Skin of body (tissue), 2 donors: ENCODE measurements around the gene MSANTD7. TPM values are rescaled to one million over a fixed set of nuclear protein-coding genes. Genes with fewer than 3 reads are reported as not detected.
"Not testable (repeated sequence)": the region's sequence is repeated elsewhere in the genome, so short reads cannot be mapped to it uniquely, and the experiment has no call there.

ENCODE experiments used
- DNase-seq: peaks from one replicate; lab custom pipeline; 2025; lab: John Stamatoyannopoulos, UW
- total RNA-seq: library from RNA; depleted of rRNA; stranded (reverse); fragments of >200 nt; gene quantifications from one replicate; pipeline ENCODE4 v1.2.3, GENCODE V29; 2014

Gene MSANTD7
- total RNA-seq, 1 donor from 2014 or later, result 15.4 TPM

- peak; percentile 62 for DNase-seq
These were observed 926 bp upstream of the MSANTD7 start for GRCh38 chr10:14837003-14837756.

DNA sequence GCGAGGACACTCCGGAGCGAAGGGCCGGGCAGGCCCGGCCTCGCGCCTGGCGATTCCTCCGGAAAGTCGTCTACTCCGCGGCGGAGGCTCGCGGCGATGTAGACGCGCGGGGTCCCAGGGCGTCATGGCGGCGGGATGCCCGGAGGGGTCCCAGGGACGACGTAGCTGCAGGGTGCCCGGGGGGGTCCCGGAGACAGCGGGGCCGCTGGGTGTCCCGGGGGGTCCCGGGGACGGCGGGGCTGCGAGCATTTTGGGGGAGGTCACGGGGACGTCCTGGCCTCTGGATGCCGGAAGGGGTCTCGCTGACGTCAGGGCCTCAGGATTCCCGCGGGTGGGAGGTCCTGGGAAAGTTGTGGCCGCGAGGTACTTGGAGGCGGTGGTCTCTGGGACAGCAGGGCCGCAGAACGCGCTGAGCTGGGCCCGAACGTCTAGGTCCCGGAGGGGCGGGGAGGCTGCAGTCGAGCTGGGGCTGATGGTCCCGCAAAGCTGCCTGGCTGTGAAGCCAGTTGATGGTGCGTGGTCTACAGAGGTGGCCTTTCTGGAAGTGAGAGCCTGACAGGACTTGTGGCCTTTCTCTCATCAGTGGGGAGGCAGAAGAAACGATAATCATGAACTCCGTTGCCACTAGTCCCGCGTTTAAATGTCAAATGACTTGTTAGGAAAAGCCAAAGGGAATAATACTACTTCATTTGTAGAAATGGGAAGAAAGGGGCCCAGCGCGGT is 637 bp downstream of the MSANTD7 start:
- DNase-seq, result peak; percentile 35

DNA sequence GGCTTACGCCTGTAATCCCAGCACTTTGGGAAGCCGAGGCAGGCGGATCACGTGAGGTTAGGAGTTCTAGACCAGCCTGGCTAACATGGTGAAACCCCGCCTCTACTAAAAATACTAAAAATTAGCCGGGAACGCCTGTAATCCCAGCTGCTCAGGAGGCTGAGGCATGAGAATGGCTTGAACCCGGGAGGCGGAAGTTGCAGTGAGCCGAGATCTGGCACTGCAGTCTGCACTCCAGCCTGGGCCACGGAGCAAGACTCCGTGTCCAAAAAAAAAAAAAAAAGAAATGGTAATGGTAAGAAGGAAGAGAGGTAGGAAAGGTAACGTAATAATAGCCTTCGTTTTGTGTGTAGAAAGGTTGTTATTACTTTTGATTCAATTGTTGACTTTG is 1.2 kb downstream of the MSANTD7 start:
- no peak for DNase-seq

- DNase-seq, result no peak
These were observed 2.1 kb downstream of the MSANTD7 start for GRCh38 chr10:14840178-14840577.

- no peak for DNase-seq
These were observed 5.4 kb downstream of the MSANTD7 start for GRCh38 chr10:14843327-14843988.

GRCh38 chr10:14844948-14845347 is 6.8 kb downstream of the MSANTD7 start:
- DNase-seq, result no peak

DNA sequence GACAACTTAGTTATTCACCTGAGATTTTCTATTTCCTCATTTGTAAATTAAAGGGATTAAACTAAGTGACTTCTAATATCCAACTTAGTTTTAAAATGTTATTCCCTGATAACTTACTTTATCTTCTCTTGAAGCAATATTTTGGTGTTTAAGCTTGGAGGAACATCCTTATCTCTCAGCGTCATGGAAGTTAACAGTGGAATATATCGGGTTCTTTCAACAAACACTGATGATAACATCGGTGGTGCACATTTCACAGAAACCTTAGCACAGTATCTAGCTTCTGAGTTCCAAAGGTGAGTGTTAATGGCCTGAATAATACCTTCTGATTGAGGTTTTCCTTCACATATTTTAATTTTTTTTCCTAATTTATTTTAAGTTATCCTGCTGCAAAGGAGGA is 14.1 kb downstream of the MSANTD7 start:
- DNase-seq, result no peak

- DNase-seq, result no peak
These were observed 17.3 kb downstream of the MSANTD7 start for GRCh38 chr10:14855453-14855852.

DNA sequence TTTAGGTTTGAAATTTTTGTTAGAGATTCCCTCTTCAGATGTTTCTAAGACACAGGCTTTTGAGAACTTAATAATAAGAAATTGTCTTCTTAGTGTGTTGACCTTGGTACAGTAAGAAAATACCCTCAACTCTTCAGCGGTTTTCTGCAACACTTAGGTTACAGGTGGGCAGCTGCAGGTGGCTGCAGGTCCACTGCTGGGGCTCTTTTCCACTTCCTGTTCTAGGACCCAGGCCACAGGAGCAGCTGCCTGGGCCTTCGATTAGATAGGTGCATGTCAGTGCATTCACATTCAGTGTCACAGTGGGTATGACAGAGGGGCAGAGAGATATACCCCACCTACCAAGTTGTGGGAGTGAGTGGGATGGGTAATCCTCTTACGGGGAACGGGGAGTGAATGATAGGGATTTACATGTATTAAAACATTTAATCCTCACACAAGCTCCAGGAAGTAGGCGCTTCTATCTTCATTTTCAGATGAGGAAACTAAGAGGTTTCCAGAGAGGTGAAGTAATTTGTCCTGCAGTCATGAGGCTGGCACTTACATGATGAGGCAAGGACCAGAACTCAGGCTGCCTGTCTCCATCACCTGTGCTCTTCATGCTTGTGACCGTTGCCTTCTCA is 20.3 kb downstream of the MSANTD7 start:
- DNase-seq, result no peak

- DNase-seq, result no peak
These were observed 20.9 kb downstream of the MSANTD7 start for GRCh38 chr10:14859043-14859442.

GRCh38 chr10:14859775-14860174 is 21.7 kb downstream of the MSANTD7 start:
- DNase-seq, result no peak

DNA sequence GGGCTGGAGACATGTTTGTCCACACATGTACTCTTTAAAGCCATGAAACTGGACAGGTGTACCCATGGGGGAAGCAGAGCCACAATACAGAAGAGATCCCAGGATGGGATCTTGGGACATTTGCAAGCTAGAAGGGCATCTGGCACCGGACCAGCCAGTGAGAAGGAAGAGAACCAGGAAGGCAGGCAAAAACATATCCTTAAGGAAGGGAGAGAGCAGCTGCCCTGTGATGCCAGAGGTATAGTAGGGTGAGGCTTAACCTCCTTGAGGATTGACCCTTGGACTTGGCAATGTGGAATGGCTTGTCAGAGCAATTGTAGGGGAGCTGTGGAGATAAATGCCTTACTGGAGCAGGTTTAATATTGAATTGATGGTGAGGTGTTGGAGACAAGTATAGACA is 22.7 kb downstream of the MSANTD7 start:
- no peak for DNase-seq

DNA sequence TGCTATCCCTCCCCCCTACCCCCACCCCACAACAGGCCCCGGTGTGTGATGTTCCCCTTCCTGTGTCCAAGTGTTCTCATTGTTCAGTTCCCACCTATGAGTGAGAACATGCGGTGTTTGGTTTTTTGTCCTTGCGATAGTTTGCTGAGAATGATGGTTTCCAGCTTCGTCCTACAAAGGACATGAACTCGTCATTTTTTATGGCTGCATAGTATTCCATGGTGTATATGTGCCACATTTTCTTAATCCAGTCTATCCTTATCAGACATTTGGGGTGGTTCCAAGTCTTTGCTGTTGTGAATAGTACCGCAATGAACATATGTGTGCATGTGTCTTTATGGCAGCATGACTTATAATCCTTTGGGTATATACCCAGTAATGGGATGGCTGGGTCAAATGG is 26.4 kb downstream of the MSANTD7 start:
- DNase-seq, result not testable (repeated sequence)

DNA sequence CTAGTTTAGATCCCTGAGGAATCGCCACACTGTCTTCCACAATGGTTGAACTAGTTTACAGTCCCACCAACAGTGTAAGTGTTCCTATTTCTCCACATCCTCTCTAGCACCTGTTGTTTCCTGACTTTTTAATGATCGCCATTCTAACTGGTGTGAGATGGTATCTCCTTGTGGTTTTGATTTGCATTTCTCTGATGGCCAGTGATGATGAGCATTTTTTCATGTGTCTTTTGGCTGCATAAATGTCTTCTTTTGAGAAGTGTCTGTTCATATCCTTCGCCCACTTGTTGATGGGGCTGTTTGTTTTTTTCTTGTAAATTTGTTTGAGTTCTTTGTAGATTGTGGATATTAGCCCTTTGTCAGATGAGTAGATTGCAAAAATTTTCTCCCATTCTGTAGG is 26.8 kb downstream of the MSANTD7 start:
- not testable (repeated sequence) for DNase-seq

GRCh38 chr10:14873090-14873760 is 35.1 kb downstream of the MSANTD7 start:
- DNase-seq, result no peak

DNA sequence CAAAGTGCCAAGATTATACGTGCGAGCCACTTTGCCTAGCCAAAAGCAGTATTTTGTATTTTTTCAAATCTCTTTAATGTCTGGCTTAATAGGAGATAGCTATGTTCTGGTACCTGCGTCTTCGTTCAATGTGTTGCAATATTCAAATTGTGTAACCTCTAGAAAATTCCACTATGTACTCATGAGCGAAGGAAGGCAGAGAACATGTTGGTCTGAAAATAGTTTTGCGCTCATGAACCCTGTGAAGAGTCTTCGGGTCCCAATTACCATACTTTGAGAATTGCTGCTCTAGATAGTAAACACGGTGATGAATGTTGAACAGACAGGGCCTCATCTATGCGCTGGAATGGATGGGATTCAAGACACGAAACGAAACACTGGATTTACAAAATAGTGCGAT is 37.8 kb downstream of the MSANTD7 start:
- DNase-seq, result no peak

GRCh38 chr10:14876764-14877163 is 38.7 kb downstream of the MSANTD7 start:
- no peak for DNase-seq

- peak; percentile 96 for DNase-seq
These were observed 40.4 kb downstream of the MSANTD7 start, which contains the start of gene SUV39H2 for GRCh38 chr10:14878266-14879123. Gene SUV39H2 (plus strand): TSS chr10:14878866. CDS start chr10:14878889, 23 bp downstream.

DNA sequence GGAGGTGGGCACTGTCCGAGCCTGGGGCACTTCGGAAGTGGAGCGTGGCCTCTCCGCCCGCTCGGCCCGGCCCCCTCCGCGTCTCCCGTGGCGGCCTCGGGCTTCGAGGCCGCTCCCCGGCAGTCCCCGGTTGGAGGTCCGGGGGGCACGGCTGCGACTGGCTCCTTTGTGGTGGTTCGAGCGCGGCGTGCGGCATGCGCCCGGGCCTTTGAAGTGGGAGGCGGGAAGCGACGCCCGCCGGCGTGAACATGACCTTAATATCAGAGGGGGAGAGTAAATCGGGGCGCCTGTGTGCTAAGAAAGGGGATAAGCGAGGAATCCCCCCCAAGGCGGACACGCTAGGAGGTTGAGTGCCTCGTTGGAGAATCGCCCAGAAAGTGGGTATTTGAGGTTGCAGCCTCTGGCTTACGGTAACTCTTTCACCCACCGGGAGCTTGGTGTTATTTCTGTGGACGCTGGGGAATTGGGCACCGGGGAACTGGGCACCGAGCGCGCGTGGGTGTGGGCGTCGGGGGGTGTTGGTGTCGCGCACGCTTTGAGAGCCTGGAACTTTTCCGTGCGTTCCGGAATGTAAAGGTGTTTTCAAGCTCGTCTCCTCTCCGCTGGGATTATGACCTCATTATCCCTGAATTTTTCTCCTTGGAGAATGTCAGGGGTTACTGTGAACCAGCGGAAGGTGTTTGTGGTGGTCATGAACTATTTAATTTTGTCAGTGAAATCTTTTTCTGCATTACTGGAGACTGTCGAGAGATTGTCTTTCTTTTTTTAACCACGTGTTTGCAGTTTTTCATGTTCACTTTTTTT is 41.2 kb downstream of the MSANTD7 start:
- peak; percentile 32 for DNase-seq

GRCh38 chr10:14879928-14880193 is 41.8 kb downstream of the MSANTD7 start:
- DNase-seq, result no peak
